ENCODE results near the gene FOXP2.

DNA sequence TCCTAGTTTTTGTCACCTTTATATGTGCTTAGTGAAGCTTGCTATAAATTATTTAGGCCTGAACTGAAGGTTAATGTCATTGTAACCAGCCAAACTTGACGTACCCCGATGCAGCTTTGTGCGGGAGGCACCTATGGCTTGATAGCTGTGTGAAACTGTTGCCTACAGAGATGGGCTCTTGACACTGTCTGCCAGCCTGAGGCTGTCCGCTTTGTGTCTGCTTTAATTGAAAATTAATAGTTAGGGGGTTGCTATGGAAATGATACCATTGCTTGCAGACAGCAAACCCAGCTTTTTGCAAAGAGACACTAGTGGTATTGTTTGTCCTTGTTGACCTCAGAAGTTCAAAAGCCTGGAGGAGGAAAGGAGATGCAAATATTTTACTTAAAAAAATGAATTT is 2.1 kb upstream of the FOXP2 start:
- TF ChIP-seq, protein P1, sequence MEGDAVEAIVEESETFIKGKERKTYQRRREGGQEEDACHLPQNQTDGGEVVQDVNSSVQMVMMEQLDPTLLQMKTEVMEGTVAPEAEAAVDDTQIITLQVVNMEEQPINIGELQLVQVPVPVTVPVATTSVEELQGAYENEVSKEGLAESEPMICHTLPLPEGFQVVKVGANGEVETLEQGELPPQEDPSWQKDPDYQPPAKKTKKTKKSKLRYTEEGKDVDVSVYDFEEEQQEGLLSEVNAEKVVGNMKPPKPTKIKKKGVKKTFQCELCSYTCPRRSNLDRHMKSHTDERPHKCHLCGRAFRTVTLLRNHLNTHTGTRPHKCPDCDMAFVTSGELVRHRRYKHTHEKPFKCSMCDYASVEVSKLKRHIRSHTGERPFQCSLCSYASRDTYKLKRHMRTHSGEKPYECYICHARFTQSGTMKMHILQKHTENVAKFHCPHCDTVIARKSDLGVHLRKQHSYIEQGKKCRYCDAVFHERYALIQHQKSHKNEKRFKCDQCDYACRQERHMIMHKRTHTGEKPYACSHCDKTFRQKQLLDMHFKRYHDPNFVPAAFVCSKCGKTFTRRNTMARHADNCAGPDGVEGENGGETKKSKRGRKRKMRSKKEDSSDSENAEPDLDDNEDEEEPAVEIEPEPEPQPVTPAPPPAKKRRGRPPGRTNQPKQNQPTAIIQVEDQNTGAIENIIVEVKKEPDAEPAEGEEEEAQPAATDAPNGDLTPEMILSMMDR (IDR thresholded peaks at IDR 0.05) = no peak
- TF ChIP-seq POLR2A (IDR thresholded peaks at IDR 0.05) = no peak
